ENCODE measurements around the gene NTPCR.

Gene NTPCR

DNA sequence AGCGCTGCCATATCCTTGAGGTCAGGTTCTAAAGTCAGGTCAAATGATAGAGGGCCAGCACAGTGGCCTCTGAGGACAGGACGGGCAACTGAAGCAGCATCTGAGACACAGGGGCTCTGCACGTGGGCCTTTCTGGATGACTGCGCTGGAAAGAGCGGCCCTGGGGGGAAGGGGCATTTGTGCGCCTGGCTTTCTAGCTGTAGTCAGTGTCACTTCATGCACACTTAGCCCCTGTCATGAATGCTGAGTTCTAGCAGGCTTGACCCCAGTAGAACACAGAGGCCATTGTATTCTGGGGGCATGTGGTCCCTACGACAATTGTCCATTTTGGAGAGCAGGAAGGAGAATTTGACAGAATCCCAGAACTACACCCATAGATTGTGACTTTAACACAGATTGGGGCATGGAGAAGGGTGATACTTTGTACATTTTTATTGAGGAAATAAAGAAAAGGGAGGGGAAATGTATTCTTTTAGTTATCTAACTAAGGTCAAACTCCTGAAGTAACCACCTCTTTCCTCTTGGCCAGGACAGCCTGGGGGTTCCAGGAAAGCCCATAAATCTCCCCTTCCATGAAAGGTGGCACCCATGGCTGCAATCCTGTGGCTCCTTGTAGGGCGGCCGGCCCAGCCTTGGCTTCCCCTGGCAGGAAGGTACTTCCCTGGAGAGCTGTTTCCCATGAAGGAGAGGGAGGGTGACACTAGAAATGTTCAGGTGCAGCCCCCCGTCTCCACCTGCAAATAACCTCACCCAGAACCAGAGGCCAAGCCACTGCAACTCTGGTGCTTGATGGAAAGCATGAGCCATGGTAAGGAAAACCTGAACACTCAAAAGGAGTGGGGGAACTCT is 34.4 kb downstream of the NTPCR start (continued):
- TF ChIP-seq SETDB1 (IDR thresholded peaks at IDR 0.05; ENCODE audit: insufficient read length, low read length) = no peak

DNA sequence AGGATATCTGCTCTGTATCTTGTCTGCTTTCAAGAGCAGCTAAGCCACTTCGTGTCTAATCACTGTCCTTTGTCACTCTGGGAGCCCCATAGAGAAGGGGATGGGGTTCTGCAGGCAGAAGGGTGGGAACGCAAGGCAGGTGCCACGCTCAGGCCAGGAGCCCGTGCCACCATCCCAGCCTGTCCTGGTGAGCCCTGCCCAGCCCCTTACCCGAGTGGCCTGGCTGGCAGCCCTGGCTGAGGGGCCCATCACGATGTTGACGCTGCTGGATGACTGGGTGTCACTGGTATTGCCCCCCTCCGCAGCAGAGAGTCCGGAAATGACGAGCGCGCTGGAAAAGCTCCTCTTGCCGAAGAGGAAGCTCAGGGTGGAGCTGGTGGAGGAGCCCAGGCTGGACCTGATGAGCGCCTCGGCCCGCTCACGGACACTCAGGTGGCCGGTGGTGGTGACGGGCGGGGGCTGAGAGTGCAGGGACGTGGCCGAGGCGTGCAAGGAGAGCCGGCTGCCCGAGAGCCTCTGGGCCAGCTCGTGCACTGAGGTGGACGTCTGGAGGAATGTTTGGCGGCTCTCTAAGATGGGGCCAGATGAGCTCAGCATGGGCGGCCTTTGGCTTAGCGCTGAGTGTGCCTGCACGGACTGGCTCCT is 35.6 kb downstream of the NTPCR start:
- Histone ChIP-seq H3K4me1 (ENCODE audit: control insufficient read depth, insufficient read depth, low read length) (0 out of 2 replicates have a peak, but pooled peaks cover 5% of the 10 kb centered on the region), H3K36me3 (ENCODE audit: control insufficient read depth in 2 of 2, insufficient read depth in 1 of 2, low read length in 2 of 2) (peaks cover 0 to 46% of the 10 kb centered on the region in 2 experiments; a peak in 2 of 3 replicates), H3K4me3 (ENCODE audit: low read depth, low read length) (no peak overlapping the region), H3K27ac (ENCODE audit: extremely low read depth, low read depth, low read length) (no peak overlapping the region), H3K9me3 (ENCODE audit: control insufficient read depth, insufficient read depth, low read depth, low read length) (no peaks in the 10 kb centered on the region)
- CTCF ChIA-PET = interaction anchor here (0.9 to 1.4 kb wide), 2 partner anchors 20 to 186 kb away, joined by 3 to 6 read pairs; no protein-coding TSS in a partner anchor
- POLR2A ChIA-PET = interaction anchor here (1.7 kb wide), 1 partner anchor 117 kb away, joined by 4 read pairs; no protein-coding TSS in a partner anchor
- TF ChIP-seq ZNF132 (tag by site-specific recombination; IDR thresholded peaks at IDR 0.05; ENCODE audit: borderline replicate concordance) (no peak), SP7 (tag by site-specific recombination; IDR thresholded peaks at IDR 0.05) (no peak), ZNF121 (tag by site-specific recombination; IDR thresholded peaks at IDR 0.05) (no peak)
- TF ChIP-seq, protein P1, sequence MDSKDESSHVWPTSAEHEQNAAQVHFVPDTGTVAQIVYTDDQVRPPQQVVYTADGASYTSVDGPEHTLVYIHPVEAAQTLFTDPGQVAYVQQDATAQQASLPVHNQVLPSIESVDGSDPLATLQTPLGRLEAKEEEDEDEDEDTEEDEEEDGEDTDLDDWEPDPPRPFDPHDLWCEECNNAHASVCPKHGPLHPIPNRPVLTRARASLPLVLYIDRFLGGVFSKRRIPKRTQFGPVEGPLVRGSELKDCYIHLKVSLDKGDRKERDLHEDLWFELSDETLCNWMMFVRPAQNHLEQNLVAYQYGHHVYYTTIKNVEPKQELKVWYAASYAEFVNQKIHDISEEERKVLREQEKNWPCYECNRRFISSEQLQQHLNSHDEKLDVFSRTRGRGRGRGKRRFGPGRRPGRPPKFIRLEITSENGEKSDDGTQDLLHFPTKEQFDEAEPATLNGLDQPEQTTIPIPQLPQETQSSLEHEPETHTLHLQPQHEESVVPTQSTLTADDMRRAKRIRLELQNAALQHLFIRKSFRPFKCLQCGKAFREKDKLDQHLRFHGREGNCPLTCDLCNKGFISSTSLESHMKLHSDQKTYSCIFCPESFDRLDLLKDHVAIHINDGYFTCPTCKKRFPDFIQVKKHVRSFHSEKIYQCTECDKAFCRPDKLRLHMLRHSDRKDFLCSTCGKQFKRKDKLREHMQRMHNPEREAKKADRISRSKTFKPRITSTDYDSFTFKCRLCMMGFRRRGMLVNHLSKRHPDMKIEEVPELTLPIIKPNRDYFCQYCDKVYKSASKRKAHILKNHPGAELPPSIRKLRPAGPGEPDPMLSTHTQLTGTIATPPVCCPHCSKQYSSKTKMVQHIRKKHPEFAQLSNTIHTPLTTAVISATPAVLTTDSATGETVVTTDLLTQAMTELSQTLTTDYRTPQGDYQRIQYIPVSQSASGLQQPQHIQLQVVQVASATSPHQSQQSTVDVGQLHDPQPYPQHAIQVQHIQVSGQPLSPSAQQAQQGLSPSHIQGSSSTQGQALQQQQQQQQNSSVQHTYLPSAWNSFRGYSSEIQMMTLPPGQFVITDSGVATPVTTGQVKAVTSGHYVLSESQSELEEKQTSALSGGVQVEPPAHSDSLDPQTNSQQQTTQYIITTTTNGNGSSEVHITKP (tag by site-specific recombination; IDR thresholded peaks at IDR 0.05) = no peak

DNA sequence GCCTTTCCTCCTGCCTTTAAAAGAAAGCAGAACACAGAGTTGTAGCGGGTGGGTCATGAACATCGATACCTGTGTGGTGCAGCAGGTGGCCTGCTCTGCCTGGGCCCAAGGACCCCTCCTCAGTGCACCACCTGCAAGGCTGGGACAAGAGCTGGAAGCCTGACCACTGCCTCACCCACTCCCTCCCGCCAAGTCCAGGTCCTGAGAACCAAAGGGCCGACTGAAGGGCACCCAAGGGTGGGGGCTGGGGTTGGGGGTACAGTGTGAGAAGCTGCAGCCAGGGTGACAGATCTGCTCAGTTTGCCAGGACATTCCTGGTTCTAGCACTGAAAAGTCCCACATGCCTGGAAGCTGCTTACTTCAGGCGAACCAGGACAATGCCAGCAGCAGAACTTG is 36.1 kb downstream of the NTPCR start:
- ChIA-PET CTCF (interaction anchor here (0.9 kb wide), 1 partner anchor 186 kb away, joined by 3 read pairs; no protein-coding TSS in a partner anchor), POLR2A (interaction anchor here (1.7 kb wide), 1 partner anchor 117 kb away, joined by 4 read pairs; no protein-coding TSS in a partner anchor)
- no peaks in the 10 kb centered on the region for H3K9me3 ChIP-seq (ENCODE audit: control insufficient read depth, insufficient read depth, low read depth, low read length)
- 0 out of 2 replicates have a peak, but pooled peaks cover 5% of the 10 kb centered on the region for H3K4me1 ChIP-seq (ENCODE audit: control insufficient read depth, insufficient read depth, low read length)
- TF ChIP-seq ZNF423 (tag by site-specific recombination; IDR thresholded peaks at IDR 0.05) = 0 out of 2 replicates have a peak, but pooled peaks have one; percentile 27
- TF ChIP-seq, protein P2, sequence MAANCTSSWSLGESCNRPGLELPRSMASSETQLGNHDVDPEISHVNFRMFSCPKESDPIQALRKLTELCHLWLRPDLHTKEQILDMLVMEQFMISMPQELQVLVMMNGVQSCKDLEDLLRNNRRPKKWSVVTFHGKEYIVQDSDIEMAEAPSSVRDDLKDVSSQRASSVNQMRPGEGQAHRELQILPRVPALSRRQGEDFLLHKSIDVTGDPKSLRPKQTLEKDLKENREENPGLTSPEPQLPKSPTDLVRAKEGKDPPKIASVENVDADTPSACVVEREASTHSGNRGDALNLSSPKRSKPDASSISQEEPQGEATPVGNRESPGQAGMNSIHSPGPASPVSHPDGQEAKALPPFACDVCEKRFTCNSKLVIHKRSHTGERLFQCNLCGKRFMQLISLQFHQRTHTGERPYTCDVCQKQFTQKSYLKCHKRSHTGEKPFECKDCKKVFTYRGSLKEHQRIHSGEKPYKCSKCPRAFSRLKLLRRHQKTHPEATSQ (tag by site-specific recombination; IDR thresholded peaks at IDR 0.05) = no peak
- no peak overlapping the region for H3K27ac ChIP-seq (ENCODE audit: extremely low read depth, low read depth, low read length)
- H3K36me3 ChIP-seq (ENCODE audit: control insufficient read depth in 2 of 2, insufficient read depth in 1 of 2, low read length in 2 of 2) = peaks cover 0 to 45% of the 10 kb centered on the region in 2 experiments; a peak in 2 of 3 replicates
- H3K4me3 ChIP-seq (ENCODE audit: low read depth, low read length) = no peak overlapping the region

DNA sequence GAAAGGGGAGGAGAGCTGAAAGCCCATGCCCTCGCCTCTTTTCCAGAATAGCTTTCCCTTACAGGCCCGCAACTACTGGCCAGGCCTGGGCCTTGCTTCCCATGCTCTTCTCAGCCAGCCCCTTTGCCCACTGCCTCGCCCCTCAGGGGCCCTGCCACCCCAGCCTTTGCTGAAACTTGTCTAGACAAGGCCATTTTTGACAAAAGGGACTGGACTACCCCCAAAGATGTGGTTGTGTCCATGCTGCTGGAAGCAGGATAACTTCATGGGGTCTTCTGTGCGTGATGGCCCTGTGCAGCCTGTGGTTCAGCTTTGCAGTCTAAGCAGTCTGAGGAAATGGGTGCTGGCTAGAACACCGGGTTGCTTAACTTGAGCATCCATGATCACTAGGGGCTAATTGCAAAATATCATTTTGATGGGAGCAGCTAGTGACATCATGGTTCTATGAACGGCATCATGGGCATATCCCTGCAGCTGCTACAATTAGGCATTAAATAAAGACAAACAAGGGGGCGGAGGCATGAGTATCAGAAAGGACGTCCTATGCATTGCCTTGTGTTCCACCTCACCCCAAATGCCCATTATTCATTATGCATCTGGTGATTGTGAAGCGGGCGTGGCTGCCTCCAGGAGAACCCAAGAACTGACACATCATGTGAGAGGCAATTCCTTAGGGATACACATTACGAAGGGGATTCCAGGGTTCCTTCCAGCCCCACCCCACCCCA is 36.8 kb downstream of the NTPCR start:
- CTCF ChIA-PET = interaction anchor here (0.9 kb wide), 1 partner anchor 185 kb away, joined by 3 read pairs; no protein-coding TSS in a partner anchor
- Histone ChIP-seq H3K27ac (ENCODE audit: extremely low read depth, low read depth, low read length) (no peak overlapping the region), H3K4me1 (ENCODE audit: control insufficient read depth, insufficient read depth, low read length) (0 out of 2 replicates have a peak, but pooled peaks cover 5% of the 10 kb centered on the region), H3K36me3 (ENCODE audit: control insufficient read depth in 2 of 2, insufficient read depth in 1 of 2, low read length in 2 of 2) (peaks cover 0 to 47% of the 10 kb centered on the region in 2 experiments; a peak in 2 of 3 replicates), H3K4me3 (ENCODE audit: low read depth, low read length) (no peak overlapping the region), H3K9me3 (ENCODE audit: control insufficient read depth, insufficient read depth, low read depth, low read length) (no peaks in the 10 kb centered on the region)
- POLR2A ChIA-PET = interaction anchor here (1.7 kb wide), 1 partner anchor 118 kb away, joined by 4 read pairs; no protein-coding TSS in a partner anchor
- TF ChIP-seq, protein P3, sequence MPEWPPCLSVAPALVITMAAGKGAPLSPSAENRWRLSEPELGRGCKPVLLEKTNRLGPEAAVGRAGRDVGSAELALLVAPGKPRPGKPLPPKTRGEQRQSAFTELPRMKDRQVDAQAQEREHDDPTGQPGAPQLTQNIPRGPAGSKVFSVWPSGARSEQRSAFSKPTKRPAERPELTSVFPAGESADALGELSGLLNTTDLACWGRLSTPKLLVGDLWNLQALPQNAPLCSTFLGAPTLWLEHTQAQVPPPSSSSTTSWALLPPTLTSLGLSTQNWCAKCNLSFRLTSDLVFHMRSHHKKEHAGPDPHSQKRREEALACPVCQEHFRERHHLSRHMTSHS (tag by site-specific recombination; IDR thresholded peaks at IDR 0.05) = no peak
- TF ChIP-seq FEZF1 (tag by site-specific recombination; IDR thresholded peaks at IDR 0.05) (no peak), ZNF214 (tag by site-specific recombination; IDR thresholded peaks at IDR 0.05; ENCODE audit: borderline replicate concordance) (no peak), MEIS1 (CRISPR knock-in tag; IDR thresholded peaks at IDR 0.05; ENCODE audit: borderline replicate concordance) (no peak), ZNF350 (tag by site-specific recombination; IDR thresholded peaks at IDR 0.05) (no peak), HOXC10 (CRISPR knock-in tag; IDR thresholded peaks at IDR 0.05) (no peak), ZFP3 (tag by site-specific recombination; IDR thresholded peaks at IDR 0.05; ENCODE audit: low read depth) (no peak)
- TF ChIP-seq, protein P4, sequence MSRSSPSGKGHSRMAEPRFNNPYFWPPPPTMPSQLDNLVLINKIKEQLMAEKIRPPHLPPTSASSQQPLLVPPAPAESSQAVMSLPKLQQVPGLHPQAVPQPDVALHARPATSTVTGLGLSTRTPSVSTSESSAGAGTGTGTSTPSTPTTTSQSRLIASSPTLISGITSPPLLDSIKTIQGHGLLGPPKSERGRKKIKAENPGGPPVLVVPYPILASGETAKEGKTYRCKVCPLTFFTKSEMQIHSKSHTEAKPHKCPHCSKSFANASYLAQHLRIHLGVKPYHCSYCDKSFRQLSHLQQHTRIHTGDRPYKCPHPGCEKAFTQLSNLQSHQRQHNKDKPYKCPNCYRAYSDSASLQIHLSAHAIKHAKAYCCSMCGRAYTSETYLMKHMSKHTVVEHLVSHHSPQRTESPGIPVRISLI (tag by site-specific recombination; IDR thresholded peaks at IDR 0.05) = no peak
- TF ChIP-seq, protein P5, sequence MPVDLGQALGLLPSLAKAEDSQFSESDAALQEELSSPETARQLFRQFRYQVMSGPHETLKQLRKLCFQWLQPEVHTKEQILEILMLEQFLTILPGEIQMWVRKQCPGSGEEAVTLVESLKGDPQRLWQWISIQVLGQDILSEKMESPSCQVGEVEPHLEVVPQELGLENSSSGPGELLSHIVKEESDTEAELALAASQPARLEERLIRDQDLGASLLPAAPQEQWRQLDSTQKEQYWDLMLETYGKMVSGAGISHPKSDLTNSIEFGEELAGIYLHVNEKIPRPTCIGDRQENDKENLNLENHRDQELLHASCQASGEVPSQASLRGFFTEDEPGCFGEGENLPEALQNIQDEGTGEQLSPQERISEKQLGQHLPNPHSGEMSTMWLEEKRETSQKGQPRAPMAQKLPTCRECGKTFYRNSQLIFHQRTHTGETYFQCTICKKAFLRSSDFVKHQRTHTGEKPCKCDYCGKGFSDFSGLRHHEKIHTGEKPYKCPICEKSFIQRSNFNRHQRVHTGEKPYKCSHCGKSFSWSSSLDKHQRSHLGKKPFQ (tag by site-specific recombination; IDR thresholded peaks at IDR 0.05) = no peak

Measured in HEK293 (cell line).